DND-41 (cell line): ENCODE measurements around the gene EXOC3.

Experiments
- ATAC-seq: fragments of 200-7000 bp; cut with Tn5 transposase; 3 replicates; pipeline ENCODE4 v1.9.1; 2021; ENCODE audit warnings: low read depth; ENCODE audit not compliant: insufficient read depth
- DNase-seq: peaks from one replicate; pipeline ENCODE4 v3.0.0-alpha.2; 2020
- H2AFZ ChIP-seq: 2 replicates; pipeline ENCODE4 v1.6.0; 2012; ENCODE audit warnings: low read depth, low read length
- H3K27ac ChIP-seq: 2 replicates; pipeline ENCODE4 v1.5.1; 2012; ENCODE audit warnings: low read length, inconsistent platforms
- H3K27me3 ChIP-seq: fragments of 200-600 bp; sonication (generic); 2 replicates; pipeline ENCODE4 v1.6.0; 2012; ENCODE audit warnings: low read length, mild to moderate bottlenecking, inconsistent platforms; ENCODE audit not compliant: insufficient read depth, poor library complexity
- H3K36me3 ChIP-seq: 2 replicates; pipeline ENCODE4 v1.5.1; 2012; ENCODE audit warnings: low read length, inconsistent platforms; ENCODE audit not compliant: insufficient read depth
- H3K4me1 ChIP-seq: 2 replicates; pipeline ENCODE4 v1.5.1; 2012; ENCODE audit warnings: mild to moderate bottlenecking, low read length; ENCODE audit not compliant: insufficient read depth
- H3K4me2 ChIP-seq: 2 replicates; pipeline ENCODE4 v1.6.0; 2012; ENCODE audit warnings: mild to moderate bottlenecking, moderate library complexity, low read length, inconsistent platforms; ENCODE audit not compliant: insufficient read depth
- H3K4me3 ChIP-seq, 2 experiments: fragments of 200-600 bp in 1 of 2; shearing (Covaris generic) in 1 of 2; 2 replicates each; pipeline ENCODE4 v1.5.1; 2012 to 2016; ENCODE audit warnings: inconsistent platforms in 2 of 2, low read length in 2 of 2, mild to moderate bottlenecking in 2 of 2, low read depth in 1 of 2, moderate library complexity in 1 of 2
- H3K79me2 ChIP-seq: 2 replicates; pipeline ENCODE4 v1.6.0; 2012; ENCODE audit warnings: low read length, inconsistent platforms; ENCODE audit not compliant: insufficient read depth
- H3K9ac ChIP-seq: 2 replicates; pipeline ENCODE4 v1.6.0; 2012; ENCODE audit warnings: low read depth, mild to moderate bottlenecking, inconsistent platforms, low read length, moderate library complexity
- H3K9me3 ChIP-seq: 2 replicates; pipeline ENCODE4 v1.5.1; 2012; ENCODE audit warnings: low read length, moderate library complexity, mild to moderate bottlenecking, inconsistent platforms; ENCODE audit not compliant: insufficient read depth, severe bottlenecking
- H4K20me1 ChIP-seq: 2 replicates; pipeline ENCODE4 v1.6.0; 2012; ENCODE audit warnings: low read length; ENCODE audit not compliant: insufficient read depth
- CTCF ChIP-seq: IDR thresholded peaks from 2 replicates; pipeline ENCODE4 v1.5.1; 2012; ENCODE audit warnings: borderline replicate concordance, low read length, moderate library complexity, mild to moderate bottlenecking; ENCODE audit not compliant: poor library complexity, severe bottlenecking; ENCODE audit errors: extremely low read depth
- EZH2 ChIP-seq: IDR thresholded peaks from 3 replicates; pipeline ENCODE4 v1.6.1; 2012; ENCODE audit warnings: borderline replicate concordance, low read depth, mild to moderate bottlenecking, moderate library complexity, low read length, inconsistent platforms; ENCODE audit not compliant: severe bottlenecking

Gene EXOC3

GRCh38 chr5:404666-405241 lies 38.2 kb upstream of the EXOC3 start:
- no peaks in the 10 kb centered on the region for H4K20me1 ChIP-seq
- no peak for TF ChIP-seq EZH2
- TF ChIP-seq CTCF = no peak
- no peak overlapping the region for H2AFZ ChIP-seq
- ATAC-seq (no peak), DNase-seq (no peak)
- no peaks in the 10 kb centered on the region for H3K4me1 ChIP-seq
- no peak overlapping the region for H3K4me3 ChIP-seq
- no peak overlapping the region for H3K9ac ChIP-seq
- no peak overlapping the region for H3K27ac ChIP-seq
- H3K27me3 ChIP-seq = no peaks in the 10 kb centered on the region
- H3K9me3 ChIP-seq = no peaks in the 10 kb centered on the region
- H3K36me3 ChIP-seq = no peaks in the 10 kb centered on the region
- no peak overlapping the region for H3K4me2 ChIP-seq
- H3K79me2 ChIP-seq = no peaks in the 10 kb centered on the region

- TF ChIP-seq CTCF (no peak), EZH2 (no peak)
- Histone ChIP-seq H4K20me1 (no peaks in the 10 kb centered on the region), H3K9ac (no peak overlapping the region), H3K36me3 (no peaks in the 10 kb centered on the region), H3K4me2 (no peak overlapping the region), H2AFZ (no peak overlapping the region), H3K27ac (no peak overlapping the region), H3K4me3 (no peak overlapping the region), H3K9me3 (no peaks in the 10 kb centered on the region), H3K27me3 (no peaks in the 10 kb centered on the region), H3K4me1 (no peaks in the 10 kb centered on the region), H3K79me2 (no peaks in the 10 kb centered on the region)
- DNase-seq = no peak
- no peak for ATAC-seq
Observed at GRCh38 chr5:405421-405820, 37.6 kb upstream of the EXOC3 start.

GRCh38 chr5:406041-406440 lies 36.9 kb upstream of the EXOC3 start:
- H4K20me1 ChIP-seq = no peaks in the 10 kb centered on the region
- ATAC-seq = no peak
- H3K4me1 ChIP-seq = no peaks in the 10 kb centered on the region
- no peaks in the 10 kb centered on the region for H3K27me3 ChIP-seq
- no peak for DNase-seq
- H3K9me3 ChIP-seq = no peaks in the 10 kb centered on the region
- H3K4me3 ChIP-seq = no peak overlapping the region
- H3K79me2 ChIP-seq = no peaks in the 10 kb centered on the region
- H3K27ac ChIP-seq = no peak overlapping the region
- no peak overlapping the region for H3K9ac ChIP-seq
- H2AFZ ChIP-seq = no peak overlapping the region
- H3K36me3 ChIP-seq = no peaks in the 10 kb centered on the region
- no peak for TF ChIP-seq CTCF
- no peak for TF ChIP-seq EZH2
- no peak overlapping the region for H3K4me2 ChIP-seq

- no peak for TF ChIP-seq EZH2
- TF ChIP-seq CTCF = no peak
- Histone ChIP-seq H3K79me2 (no peaks in the 10 kb centered on the region), H3K36me3 (no peaks in the 10 kb centered on the region), H3K9ac (no peak overlapping the region), H3K27me3 (no peaks in the 10 kb centered on the region), H3K9me3 (no peaks in the 10 kb centered on the region), H3K4me3 (no peak overlapping the region), H3K27ac (no peak overlapping the region), H3K4me2 (no peak overlapping the region), H4K20me1 (no peaks in the 10 kb centered on the region), H2AFZ (no peak overlapping the region), H3K4me1 (no peaks in the 10 kb centered on the region)
- ATAC-seq = no peak
- no peak for DNase-seq
Observed at GRCh38 chr5:407051-407450, 35.9 kb upstream of the EXOC3 start.
